Right kidney (tissue), 1 donor: Measurements from ENCODE around the gene SNX18.

Experiments used
- DNase-seq: peaks from one replicate; pipeline ENCODE4 v3.0.0-alpha.2; 2016

Gene SNX18

DNA sequence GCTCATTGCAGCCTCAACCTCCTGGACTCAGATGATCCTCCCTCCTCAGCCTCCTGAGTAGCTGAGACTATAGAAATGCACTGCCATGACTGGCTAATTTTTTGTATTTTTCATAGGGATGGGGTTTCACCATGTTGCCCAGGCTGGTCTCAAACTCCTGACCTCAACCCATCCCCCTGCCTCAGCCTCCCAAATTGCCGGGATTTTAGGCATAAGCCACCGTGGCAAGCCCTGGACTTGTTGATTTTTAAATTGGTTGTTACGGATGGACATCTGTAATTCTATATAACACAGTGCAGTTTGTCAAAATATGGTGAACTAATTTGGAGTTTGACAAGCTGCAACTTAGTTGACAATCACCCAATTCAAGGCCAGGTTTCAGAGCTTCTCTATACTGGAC lies 22.7 kb downstream of the SNX18 start:
- DNase-seq = no peak

DNA sequence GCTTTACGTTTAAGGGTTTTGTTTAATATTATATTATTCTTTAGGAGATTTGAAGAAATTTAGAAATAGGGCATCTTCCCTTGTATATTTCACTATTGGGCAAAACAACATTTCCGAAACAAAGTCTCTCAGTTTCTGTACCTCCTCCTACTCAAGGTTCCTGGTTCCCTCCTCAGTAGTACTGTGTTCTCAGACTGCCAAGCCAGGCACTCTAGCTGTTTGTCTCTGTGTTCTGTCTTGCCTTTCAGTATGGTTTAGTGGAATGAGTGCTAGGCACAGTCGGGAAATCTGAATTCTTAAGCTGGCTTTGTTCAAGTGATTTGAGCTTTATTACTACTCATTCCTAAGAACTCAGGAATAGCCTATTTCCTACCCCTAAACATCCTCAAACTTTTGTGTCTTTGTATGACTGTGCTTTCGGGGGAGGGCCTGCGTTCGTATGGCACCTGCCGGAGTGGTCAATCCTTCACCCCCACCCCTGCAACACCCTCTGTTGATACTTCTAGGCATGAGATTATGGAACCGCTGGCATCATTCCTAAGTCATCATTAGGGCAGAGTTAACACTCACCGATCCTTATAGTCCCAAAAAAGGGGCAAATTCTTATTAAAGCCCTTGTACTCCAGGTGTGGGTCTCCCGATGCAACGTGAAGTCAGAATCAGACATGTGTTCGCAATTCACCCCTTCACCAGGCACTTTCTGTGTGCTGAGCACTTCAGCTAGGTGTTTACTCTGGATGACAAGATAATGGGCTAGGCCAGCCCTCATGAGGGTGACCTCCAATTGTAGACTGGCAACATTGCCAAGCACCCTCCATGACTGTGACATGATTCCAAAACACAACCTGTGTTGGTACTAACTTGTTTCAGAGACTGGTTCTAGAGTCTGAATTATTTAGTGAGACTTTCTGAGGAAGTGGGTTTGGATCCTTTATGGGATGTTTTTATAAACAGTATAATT lies 24.5 kb downstream of the SNX18 start:
- no peak for DNase-seq

DNA sequence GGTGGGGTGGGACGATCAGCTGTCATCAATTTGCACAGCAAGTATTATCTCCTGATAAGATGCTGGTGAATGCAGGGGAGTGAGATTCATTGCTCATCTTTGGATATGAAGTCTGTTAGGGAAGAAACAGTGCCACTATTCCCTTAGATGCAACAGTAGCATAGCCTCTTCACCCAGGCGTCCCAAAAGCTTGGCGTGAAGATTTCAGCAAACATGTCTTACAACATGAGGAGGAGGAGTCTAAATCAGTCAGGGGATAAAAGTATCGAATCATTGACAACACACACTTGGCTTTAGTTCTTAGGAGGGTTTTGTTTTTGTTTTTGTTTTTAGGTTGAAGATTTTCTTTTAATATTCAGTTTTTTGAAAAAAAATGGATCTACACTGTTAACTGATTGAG lies 26.5 kb downstream of the SNX18 start:
- DNase-seq = no peak

DNA sequence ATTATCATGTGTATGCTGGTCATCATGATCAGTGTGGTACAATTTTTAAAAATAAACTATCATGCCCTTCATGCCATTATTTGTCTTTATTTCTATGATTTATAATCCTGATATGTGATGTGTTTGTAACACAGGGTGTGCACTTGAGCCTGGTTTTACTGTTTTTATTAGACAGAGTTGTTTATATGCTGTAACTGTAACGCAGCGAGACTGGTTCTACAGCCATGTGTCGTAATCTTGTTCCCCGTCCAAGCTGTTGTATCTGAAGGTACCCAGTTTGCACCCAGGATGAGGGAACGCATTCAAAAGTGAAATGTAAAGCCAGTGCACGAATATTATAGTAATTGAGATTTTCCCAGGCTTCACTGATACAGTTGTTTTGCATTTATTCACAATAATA lies 28.2 kb downstream of the SNX18 start:
- DNase-seq = no peak

DNA sequence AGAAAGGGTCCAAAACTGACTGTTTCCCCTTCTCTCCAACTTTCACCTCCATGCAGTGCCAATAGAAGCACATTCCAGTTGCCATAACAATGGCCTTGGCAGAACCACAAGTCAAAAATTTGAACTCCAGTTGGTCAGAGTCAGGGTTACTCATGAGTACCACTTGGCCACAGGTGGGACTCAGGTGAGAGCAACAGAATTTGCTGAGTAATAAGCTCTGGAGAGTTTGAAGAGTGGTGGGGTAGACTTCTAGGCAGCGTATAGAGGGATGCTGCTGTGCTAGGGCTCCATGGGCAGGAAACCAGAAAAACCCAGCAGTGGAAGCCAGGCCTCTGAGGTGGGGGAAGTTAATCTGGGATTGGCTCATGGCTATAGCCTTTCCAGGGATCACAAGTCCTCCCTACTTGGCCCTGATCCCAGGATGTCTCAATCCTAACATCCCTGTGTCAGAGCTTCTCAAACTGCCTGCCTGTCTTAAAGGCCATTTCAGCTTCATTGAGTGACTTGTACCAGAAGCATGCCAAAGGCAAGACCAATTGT lies 30.2 kb downstream of the SNX18 start:
- no peak for DNase-seq

DNA sequence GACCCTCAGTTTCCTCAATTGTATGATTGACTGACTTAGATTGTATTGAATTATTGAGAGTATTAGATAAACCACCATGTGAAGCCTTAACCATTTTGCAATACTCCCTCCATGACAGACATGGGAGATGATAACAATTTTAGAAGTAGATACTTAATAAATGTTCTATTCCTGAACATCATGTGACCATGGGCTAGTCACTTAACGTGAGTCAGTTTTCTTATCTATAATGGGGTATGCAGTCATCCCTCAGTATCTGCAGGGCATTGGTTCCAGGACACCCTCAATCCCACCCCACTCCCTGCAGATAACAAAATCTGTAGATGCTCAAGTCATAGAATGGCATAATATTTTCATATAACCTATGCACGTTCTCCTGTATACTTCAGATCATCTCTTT lies 31.0 kb downstream of the SNX18 start:
- no peak for DNase-seq

DNA sequence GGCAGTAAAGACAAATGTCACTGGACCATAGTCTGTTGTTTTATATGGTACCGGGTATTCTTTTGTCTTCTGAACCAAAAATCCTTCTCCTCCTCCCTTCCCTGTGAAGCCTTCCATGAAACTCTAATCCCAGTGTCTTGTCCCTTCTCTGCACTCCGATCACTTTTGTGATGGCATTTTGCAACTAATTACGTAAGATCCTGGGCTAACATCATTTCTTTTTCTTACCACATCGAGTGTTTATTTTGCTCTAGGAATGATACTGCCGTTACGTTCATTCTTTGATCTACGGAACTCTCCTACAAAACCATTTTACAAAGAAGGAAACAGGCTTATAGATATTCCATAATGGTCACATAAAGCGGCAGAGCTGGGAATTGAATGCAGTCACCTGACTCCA lies 33.7 kb downstream of the SNX18 start:
- DNase-seq = no peak

DNA sequence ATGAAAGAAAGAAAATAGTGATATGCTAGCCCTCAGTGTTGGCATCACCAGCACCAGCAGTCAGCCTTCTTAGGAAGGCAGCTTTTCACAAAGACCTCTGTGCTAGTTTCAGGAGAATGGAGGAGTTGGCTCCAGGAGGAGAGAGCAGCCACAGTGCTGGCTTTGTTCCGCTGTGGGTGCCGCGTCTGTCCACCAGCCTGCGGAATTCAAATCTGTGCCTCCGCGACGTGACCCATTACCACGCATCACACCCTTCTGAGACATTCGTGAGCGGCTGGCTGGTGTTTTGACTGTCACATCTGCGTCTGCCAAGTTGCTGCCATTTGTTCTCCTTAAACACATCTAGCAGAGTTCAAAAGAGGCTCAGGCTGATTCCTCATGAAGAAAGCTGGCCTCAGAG lies 34.4 kb downstream of the SNX18 start:
- no peak for DNase-seq

DNA sequence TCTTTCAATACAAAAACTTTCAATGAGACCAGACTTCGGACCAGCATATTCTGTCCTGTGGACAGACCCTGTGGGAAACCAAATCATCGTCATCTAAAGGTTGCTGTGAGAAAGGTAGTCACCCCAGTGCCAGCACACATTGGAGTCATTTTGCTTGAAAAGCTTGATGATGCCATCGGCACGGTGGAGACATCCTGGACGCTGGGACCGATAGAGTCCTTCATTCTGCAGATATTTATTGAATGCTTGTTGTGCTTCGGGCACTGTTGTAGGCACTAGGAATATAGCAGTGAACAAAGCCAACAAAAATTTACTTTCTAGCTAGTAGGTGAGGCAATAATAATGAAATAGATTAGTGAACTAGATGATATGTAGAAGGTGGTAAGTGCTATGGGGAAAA lies 34.9 kb downstream of the SNX18 start:
- DNase-seq = no peak

DNA sequence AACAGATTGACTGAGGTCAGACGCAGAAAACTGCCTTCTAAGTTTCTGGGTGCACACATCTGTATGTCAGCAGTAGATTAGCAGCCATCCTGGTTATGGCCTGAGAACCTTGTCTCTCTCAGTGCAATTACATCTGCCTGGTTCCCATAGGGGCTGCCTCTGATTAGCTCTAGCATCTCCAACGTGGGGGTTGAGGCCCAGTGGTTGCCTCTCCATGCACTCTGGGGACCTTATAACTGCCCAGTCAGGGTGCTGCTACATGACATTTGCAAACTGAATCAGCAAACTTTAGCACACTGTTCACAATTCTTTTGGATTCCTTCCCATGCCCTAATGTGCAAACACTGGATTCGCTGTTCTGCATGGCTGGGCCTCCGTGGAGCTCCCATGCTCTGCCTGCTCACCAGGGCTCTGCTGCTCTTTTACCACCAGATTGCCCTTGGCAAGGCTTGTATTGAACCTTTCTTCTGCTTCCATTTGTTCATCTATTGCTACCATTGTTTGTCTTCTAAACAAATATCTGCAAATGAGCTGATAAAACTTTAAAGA lies 36.2 kb downstream of the SNX18 start:
- DNase-seq = no peak

DNA sequence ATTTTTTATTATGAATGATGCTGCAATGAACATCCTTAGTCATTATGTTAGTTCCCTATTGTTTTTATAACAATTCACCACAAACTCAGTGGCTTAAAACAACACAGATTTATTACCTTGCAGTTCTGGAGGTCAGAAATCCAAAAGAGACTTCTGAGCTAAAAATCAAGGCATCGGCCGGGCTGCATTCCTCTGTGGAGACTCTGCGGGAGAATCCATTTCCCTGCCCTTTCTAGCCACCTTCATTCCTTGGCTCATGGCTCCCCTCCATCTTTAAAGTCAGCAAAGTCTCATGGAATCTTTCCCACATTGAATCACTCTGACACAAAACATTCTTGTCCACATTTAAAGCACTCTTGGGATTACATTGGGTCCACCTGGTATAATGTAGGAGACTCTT lies 38.6 kb downstream of the SNX18 start:
- no peak for DNase-seq

DNA sequence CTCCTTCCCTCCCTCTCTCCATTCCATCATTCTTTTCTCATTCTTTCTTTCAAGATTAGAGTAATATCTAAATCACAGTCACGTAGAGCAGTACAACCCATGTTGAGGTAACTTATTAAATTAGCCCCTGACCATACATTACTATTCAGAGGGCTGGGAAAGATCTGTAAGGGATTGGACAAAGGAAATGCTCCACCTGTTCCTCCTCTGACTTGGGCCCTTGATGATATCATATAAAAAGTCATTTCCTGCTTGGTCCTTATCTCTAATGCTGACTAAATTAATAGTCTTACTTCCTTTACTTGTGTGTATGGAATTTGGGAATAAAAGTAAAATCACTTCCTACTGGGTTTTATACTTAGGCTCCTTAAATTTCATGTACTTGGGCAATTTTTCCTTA lies 40.8 kb downstream of the SNX18 start:
- DNase-seq = no peak

DNA sequence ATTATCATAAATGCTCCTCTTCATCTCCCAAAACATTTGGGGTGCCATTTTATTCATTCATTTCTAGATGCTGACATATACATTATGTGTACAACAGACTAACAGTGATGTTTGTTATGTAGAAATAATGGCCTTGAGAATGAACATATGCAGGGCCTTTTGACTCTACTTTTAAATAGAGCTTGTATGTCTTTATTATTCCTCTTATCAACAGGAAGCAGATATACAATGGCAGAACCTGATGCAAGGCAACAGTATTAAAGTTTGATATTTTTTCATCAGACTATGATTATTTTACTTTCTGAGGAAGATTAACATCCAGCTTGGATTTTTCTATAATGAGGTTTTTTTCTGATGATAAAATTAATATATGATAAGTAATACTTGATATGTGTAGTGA lies 44.1 kb downstream of the SNX18 start:
- no peak for DNase-seq

DNA sequence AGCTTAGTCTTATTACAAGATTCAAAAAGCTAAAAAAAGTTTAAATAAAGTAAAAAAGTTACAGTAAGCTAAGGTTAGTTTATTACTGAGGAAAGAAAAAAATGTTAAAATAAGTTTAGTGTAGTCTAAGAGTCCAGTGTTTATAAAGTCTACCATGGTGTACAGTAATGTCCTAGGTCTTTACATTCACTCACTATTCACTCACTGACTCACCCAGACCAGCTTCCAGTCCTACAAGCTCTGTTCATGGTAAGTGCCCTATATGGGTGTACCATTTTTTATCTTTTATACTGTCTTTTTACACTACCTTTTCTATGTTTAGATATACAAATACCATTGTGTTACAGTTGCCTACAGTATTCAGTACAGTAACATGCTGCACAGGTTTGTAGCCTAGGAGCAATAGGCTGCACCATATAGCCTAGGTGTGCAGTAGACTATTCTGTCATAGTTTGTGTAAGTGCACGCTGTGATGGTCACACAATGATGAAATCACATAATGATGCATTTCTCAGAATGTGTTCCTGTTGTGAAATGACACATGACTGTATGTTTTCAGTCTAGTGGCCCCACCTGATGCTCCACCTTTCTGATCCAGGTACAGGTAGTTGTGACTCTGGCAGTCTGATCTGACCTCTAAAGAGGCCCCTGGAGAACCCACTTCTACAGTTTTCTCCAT lies 45.7 kb downstream of the SNX18 start:
- no peak for DNase-seq

DNA sequence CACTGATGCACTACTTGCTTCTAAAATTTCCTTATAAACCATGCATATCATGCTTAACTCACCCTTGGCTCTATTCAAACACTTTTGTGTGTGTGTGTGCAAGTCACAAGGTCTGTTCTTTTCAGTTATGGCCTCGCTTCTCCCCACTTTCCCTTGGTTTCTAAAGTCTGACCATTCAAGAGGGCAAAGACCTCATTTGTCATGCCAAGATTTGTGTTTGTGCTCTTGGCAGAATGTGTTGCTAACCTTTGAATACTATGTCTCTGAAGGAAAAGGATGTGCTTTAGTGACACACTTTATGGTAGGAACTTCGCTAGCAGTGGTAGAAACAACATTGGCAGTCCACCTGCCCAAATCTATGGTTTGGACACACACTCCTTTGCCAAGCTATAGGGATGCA lies 50.4 kb downstream of the SNX18 start:
- no peak for DNase-seq

DNA sequence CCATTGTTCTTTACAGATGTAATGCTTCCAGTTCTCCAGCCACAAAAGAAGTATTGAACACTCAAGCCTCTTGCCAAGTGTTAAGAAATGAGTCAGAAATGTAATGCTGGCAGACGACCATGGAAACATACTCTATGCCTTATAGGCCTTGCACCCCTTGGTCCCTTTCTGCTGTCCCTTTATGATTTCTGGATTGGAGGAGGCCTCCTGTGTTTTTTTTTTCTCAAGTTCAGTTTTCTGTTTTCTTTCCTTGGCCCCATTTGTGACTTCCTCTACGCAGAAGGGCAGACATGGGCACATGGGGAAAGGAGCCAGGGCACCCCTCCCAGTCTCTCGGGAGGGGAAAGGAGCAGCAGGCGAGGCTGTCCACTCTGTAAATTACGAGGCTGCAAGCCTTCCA lies 53.4 kb downstream of the SNX18 start:
- no peak for DNase-seq

DNA sequence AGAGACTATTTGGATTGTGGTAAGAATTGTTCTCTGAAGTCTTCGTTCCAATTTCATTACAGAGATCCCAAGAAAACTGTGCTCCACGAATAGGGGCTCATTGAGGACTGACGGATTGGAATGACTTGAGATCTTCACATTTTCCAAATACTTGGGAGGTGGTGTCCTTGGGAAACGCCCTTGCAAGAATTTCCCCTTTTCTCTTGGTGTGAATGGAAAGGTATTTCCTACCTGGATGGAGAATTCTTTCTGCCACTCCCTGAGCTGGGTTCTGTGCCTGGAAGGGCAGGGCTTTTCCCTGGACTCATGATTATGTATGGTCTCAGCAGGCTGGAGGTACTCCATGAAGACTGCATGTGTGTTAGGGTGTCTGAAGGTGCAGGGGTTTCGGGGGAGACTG lies 53.9 kb downstream of the SNX18 start:
- no peak for DNase-seq

DNA sequence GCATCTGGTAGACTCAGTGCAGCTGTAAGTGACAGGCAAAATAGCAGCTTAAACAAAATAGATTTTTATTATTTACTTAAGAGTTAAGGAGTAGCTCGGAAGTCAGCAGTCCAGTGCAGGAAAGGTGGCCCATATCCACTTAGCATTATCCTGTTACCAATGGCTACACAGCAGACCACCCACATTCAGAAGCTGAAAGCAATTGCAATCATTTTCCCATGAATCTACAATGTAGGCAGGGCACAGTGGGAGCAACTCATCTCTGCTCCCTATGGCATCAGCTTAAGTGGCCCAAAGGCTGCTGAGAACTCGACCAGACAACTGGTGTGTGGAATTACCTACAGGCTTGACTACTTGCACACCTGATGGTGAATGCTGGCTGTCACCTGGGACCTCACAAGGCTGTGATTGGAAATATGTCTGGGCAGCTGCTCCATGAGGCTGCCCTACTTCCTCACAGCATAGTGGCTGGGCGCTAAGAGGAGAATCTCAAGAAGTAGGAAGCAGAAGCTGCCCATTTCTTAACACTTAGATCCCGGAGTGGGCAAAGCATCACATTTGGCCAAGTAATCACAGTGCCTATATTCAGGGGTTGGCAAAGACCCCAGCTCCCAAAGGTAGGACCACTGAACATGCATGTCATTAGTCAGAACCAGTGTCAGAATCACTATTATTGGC lies 56.4 kb downstream of the SNX18 start:
- no peak for DNase-seq

DNA sequence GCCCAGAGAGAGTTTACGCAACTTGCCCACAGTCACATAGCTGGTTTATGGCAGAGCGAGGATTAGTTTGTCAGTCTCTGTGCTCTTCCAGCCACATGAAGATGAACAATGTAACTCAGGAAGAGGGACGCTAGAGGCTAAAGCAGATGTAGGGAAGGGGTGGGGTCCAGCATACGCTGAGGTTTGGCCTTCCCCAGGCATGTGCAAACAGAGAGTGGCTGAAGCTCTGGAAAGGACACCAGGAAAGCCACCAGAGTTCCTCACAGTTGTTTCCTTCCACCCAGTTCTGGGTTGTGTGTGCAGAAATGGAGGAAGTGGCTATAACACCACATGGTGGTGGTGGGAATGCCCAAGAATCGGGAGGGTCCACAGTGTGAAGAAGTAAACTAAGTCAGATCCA lies 60.0 kb downstream of the SNX18 start:
- DNase-seq = no peak

DNA sequence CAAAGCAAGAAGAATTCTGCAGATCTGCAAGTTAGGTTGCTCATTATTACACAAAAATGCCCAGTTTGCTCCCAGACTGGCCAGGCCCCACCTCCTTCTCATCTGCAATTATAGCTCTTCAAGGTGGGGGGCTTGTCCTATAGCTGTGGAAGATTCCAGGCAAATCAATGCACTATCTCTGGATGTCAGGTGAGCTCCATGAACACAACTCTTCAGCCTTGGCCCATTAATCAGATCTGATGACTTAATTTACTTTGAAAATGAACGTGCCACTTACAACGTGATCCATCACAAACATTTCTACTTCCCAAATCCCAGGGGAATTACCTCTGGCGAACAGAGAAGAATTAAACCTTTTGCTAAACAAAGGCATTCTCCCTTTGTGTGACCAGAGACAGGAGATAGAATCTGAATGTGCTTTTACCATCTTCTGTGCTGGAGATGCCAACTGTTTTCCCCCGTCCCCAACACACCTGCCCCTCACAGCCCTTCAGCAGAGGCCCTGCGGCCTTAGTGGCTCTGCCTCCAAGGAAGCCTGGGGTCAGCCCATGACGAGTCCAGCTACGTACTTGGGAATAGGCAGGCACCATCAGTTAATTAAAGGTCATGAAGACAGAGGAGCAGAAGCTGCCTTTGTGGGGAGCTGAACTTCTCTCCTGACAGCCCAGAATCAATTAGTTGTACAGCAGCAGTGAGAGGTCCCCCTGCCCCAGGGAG lies 60.5 kb downstream of the SNX18 start:
- no peak for DNase-seq

DNA sequence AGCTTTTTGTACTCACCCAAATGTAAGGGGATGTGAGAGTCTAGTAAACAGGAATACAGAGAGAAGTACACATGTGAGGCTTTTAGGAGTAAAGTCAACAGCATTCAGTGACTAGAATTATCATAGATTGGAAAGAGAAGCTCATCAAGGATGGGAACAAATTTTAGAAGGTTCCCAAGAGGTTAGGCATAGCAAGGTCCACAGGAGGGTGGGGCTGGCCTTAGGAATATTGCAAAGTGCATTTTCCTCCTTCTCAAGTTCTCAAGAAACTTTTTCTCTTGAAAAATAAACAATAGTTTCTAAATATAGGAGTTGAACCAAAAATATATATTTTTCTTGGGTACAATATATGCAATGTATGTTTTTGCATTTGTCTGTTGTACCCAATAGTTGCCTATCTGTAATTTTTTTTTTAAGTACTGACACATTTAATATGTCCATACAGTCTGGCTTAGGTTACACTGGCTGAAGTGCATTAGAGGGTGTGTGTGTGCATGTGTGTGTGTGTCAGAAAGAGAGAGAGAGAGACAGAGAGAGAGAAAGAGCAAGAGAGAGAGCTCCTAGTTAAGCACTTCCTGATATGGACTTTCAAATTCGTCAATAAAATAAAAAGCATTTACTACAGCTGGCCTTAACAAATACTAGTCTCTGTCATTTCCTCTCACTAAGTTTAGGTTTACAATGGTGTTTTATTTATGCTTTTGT lies 62.2 kb downstream of the SNX18 start:
- no peak for DNase-seq
